Dedifferentiated amniotic fluid mesenchymal stem cell (primary cell): Measurements from ENCODE around the gene SMAD2.

Experiments used
- DNase-seq: peaks from one replicate; pipeline ENCODE4 v3.0.0-alpha.2; 2016; ENCODE audit errors: extremely low spot score

The SMAD2 gene

GRCh38 chr18:47898055-47898454 is 32.4 kb downstream of the SMAD2 start:
- DNase-seq = no peak

DNA sequence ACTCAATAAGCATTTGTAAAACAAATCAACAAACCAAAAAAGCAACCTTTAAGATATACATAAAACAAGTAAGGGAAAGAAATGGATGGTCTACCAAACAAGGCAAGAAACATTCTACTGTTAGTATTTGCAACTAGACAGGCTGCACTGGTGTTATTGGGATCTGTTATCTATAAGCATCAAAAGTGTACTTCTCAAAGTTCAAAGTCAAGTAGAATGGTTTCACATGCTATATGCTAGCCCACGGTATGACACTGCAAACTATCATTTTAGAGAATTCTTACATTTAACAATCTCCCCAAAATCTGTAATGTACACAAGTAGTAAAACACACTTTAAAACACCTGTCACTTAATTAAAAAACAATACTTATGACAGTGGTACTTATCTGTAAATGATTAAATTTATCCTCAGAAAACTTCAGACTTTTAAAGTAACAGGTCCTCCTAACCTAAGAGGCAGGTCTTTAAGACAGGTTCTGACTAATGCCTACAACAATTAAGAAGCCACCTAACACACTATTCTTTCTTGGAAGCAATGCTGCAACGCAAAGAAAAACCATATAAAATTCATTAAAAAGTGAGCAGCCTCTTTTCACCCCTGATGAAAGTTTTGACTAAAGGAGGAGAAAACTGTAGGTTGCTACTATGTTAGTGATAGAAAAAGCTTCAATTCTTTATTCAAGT is 34.8 kb downstream of the SMAD2 start:
- no peak for DNase-seq

- no peak for DNase-seq
Measured at GRCh38 chr18:47893939-47894699, 36.3 kb downstream of the SMAD2 start.

DNA sequence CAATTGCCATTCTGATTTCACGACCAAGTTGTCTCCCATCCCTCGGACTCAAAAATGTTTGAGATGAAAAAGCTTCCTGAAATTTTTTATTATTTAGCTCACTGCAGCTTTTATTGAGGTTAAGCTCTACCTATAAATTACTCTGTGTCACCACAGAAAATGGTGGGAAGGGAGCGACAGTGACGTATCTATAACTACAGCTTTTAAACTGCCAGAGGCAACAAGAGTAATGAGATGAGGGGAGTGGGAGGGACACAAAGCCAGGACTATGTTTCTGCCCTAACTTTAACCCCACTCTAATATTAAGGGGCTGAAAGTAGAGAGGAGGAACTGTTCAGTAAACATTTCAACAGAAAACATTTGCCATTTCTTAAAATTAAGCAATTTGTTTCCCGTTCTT is 37.4 kb downstream of the SMAD2 start:
- DNase-seq = no peak

DNA sequence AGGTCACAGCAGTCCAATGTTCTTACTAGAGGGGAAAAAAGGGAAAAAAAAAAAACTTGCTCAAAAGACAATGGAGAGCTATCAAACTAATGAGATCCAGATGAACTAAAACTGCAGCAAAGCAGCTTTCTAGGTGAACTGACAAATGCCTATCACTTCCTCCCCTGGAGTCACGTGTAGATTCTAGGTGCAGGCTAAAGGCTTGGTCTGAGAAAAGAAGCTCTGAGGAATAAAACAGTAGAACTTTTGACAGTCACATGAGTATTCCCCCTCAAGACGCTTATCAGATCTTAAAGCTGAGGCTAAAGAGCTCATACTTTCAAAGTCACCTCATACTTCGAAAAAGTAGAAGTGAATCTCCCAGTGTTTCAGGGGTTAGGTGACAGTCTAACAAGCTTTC is 42.3 kb downstream of the SMAD2 start:
- no peak for DNase-seq

DNA sequence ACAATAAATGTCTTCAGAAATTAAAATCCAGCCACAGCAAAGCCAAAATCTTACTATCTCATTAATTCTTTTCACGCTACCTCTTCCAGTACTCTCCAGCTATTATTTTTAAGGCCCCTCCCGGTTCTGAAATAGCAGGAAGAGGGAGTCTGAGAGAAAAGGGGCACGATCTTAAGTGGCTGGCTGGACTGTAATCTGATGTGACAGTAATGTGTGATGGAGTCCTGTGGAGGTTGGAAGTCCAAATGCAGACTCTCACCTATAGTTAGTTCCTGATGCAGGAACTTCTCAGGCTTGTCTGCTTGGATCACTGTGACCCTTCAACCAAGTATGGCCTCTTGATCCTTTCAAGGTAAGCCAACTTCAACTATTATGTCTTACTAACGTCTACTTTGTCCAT is 43.2 kb downstream of the SMAD2 start:
- DNase-seq = no peak

GRCh38 chr18:47883771-47884413 is 46.6 kb downstream of the SMAD2 start:
- DNase-seq = no peak

- DNase-seq = no peak
Measured at GRCh38 chr18:47882641-47883040, 47.8 kb downstream of the SMAD2 start.

GRCh38 chr18:47881752-47882455 is 48.6 kb downstream of the SMAD2 start:
- DNase-seq = no peak

GRCh38 chr18:47881042-47881441 is 49.4 kb downstream of the SMAD2 start:
- DNase-seq = no peak

DNA sequence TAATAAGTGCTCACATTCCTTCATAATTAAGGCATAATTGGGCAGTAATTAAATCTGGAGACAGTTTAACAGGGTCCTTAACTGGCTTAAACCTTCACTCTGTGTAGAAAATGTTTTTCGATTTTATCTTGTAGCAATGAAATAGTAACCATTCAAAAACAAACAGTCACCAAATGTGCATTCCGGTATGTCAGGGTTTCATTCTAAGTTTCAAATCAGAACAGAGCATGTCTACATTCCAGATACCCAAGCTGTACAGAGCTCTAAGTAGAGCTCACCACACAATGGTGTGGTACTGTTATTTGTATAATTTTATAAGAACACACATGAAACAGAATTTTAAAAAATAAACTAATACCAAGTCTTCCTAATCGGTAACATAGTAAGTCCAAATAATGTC is 52.6 kb downstream of the SMAD2 start:
- DNase-seq = no peak

GRCh38 chr18:47876813-47877212 is 53.6 kb downstream of the SMAD2 start:
- DNase-seq = no peak

GRCh38 chr18:47873625-47874024 is 56.8 kb downstream of the SMAD2 start:
- DNase-seq = no peak

GRCh38 chr18:47872426-47872825 is 58.0 kb downstream of the SMAD2 start:
- no peak for DNase-seq

DNA sequence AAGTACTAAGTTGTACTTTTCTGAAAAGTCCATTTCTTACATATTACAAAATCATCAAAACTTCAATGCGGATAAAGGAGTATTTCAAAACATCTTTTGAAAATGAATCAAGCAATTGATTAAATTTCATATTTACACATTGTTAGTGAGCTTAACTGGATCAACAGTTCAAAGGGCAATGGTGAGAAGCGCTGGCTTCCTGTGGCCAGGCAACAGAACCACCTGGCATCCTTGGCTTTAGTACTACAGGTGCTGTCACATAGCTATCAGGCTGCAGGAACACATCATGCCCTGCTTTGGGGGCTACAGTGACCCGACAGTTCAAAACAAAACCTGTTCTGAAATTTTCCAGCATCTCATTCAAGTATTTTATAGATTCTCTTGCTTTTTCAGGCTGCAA is 59.2 kb downstream of the SMAD2 start:
- no peak for DNase-seq

DNA sequence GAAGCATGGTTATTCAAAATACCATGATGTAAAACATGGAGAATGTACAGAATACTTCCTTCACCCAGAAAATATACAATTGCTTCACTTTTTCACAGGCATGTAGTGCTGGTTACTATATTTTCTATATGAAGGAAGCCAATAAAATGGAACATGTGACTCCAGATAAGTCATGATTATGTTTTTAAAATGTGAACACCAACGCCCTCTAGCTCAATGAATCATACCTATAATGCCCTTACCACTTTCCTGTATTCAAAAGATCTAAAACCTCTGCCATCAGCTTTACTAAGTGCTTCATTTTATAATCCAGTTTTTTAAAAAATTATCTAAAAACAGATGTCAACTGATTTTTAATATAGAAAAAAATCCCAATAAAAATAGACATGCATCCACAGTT is 59.9 kb downstream of the SMAD2 start:
- no peak for DNase-seq

GRCh38 chr18:47868744-47869143 is 61.7 kb downstream of the SMAD2 start:
- no peak for DNase-seq

DNA sequence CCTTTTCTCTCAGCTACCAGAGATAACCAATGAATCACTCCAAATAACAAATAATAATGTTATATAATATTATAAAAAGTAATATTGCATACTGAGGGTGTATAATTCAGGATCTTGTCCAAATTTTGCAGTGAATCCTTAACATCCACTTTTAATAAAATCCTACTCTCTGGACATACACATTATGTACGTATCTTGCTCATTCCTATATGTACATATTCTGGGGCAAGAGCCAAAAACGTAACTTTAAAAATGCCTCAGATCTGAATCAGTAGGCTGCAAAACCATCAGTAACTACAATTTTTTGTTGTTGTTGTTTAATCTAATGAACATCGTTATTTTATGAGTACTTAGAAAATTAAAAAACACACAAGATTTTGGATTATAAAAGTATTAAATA is 65.3 kb downstream of the SMAD2 start:
- no peak for DNase-seq

GRCh38 chr18:47863041-47863440 is 67.4 kb downstream of the SMAD2 start:
- no peak for DNase-seq

DNA sequence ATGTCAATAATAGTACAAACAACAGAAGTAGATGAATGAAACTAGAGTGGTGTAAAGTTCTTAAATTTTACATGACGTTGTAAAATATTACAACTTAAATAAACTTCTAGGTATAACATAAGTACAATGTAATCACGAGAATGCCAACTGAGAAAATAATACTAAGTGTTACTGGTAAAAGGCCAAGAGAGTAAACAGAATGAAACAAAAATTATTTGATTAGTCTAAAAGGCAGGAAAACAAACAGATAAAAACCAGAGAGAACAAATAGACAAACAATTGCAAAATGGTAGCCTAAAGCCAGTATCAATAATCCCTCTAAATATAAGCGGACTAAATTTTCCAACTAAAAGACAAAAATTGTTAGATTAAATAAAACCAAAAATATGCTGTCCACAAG is 71.9 kb downstream of the SMAD2 start:
- DNase-seq = no peak

GRCh38 chr18:47847635-47848034 is 82.8 kb downstream of the SMAD2 start:
- DNase-seq = no peak

GRCh38 chr18:47846431-47846830 is 84.0 kb downstream of the SMAD2 start:
- DNase-seq = no peak
